Panc1 (cell line): Measurements from ENCODE around the gene DPYSL3. TPM values are rescaled to one million over a fixed set of nuclear protein-coding genes. Genes with fewer than 3 reads are reported as not detected.

Experiments used
- ATAC-seq: fragments of 200-7000 bp; cut with Tn5 transposase; 2 replicates; pipeline ENCODE4 v1.9.1; 2020; ENCODE audit warnings: mild to moderate bottlenecking, moderate library complexity
- BruUV-seq: library from RNA; stranded (reverse); fragments of 400-500 nt; replicated peaks from 2 replicates; lab custom pipeline; 2021; lab: Mats Ljungman, UMichigan
- CTCF ChIA-PET: fragments of 300-600 bp; sonication (Branson Sonifier 250); formaldehyde crosslinking; loops from one replicate; lab custom pipeline; 2022; ENCODE audit warnings: antibody characterized with exemption; lab: Charles Lee
- POLR2A ChIA-PET: fragments of 300-600 bp; sonication (Branson Sonifier 250); formaldehyde crosslinking; loops from one replicate; lab custom pipeline; 2022; ENCODE audit warnings: antibody characterized with exemption; lab: Charles Lee
- DNase-seq: peaks from one replicate; pipeline ENCODE4 v3.0.0-alpha.2; 2010; ENCODE audit warnings: low read depth, low spot score
- H3K27ac ChIP-seq: 2 replicates; pipeline ENCODE4 v1.5.1; 2011; ENCODE audit warnings: mild to moderate bottlenecking, low read length, inconsistent platforms
- H3K27me3 ChIP-seq: fragments of 200-500 bp; sonication (Bioruptor generic); 2 replicates; pipeline ENCODE4 v1.6.0; 2014; ENCODE audit warnings: low read length, inconsistent platforms; ENCODE audit not compliant: control insufficient read depth, insufficient read depth
- H3K36me3 ChIP-seq: fragments of 200-500 bp; sonication (Bioruptor generic); 2 replicates; pipeline ENCODE4 v1.5.1; 2014; ENCODE audit warnings: inconsistent platforms, mild to moderate bottlenecking, low read length, moderate library complexity; ENCODE audit not compliant: control insufficient read depth, insufficient read depth
- H3K4me1 ChIP-seq: 2 replicates; pipeline ENCODE4 v1.5.1; 2011; ENCODE audit warnings: inconsistent platforms, mild to moderate bottlenecking, low read length, moderate library complexity; ENCODE audit not compliant: control insufficient read depth, insufficient read depth
- H3K4me3 ChIP-seq, 2 experiments: 2 replicates each; pipeline ENCODE4 v1.5.1; 2011 to 2012; ENCODE audit warnings: low read depth in 2 of 2, low read length in 2 of 2, mild to moderate bottlenecking in 2 of 2, inconsistent platforms in 1 of 2, moderate library complexity in 1 of 2
- H3K9me3 ChIP-seq: fragments of 200-500 bp; sonication (Bioruptor generic); 2 replicates; pipeline ENCODE4 v1.5.1; 2014; ENCODE audit warnings: low read depth, mild to moderate bottlenecking, inconsistent platforms, low read length, moderate library complexity; ENCODE audit not compliant: control insufficient read depth, insufficient read depth
- POLR2AphosphoS5 ChIP-seq: IDR thresholded peaks from 2 replicates; pipeline ENCODE4 v1.6.1; 2012; ENCODE audit warnings: mild to moderate bottlenecking, low read depth, low read length, moderate library complexity
- SIN3A ChIP-seq: IDR thresholded peaks from 2 replicates; pipeline ENCODE4 v1.6.1; 2012; ENCODE audit warnings: low read depth, mild to moderate bottlenecking, low read length, moderate library complexity, borderline replicate concordance; ENCODE audit not compliant: insufficient read depth
- TCF7L2 ChIP-seq: IDR thresholded peaks from 2 replicates; pipeline ENCODE4 v1.6.1; 2011; ENCODE audit warnings: mild to moderate bottlenecking, low read depth, low read length, inconsistent platforms
- in situ Hi-C: cut with HindIII; loops from 2 replicates; pipeline ENCODE4 v1.10.0; 2016; ENCODE audit warnings: low sequenced_read_pairs, low pct_unique_long_range_greater_than_20kb
- intact Hi-C: fragments of 100-400 bp; cut with micrococcal nuclease; formaldehyde crosslinking; loops from one replicate; pipeline ENCODE4 v1.10.0; 2022; ENCODE audit not compliant: unreplicated experiment
- total RNA-seq: library from RNA; stranded (reverse); gene quantifications from one replicate; pipeline ENCODE4 v1.2.1, GENCODE V29; 2021; ENCODE audit not compliant: unreplicated experiment
- TF ChIP-seq, protein P1 (sequence below), 2 experiments: IDR thresholded peaks; 2 replicates each; pipeline ENCODE4 v1.6.1; 2011 to 2012; ENCODE audit warnings: low read depth in 2 of 2, control low read depth in 1 of 2, low read length in 1 of 2, mild to moderate bottlenecking in 1 of 2, moderate library complexity in 1 of 2; ENCODE audit not compliant: insufficient read depth in 1 of 2
- TF ChIP-seq, protein P2 (sequence below): fragments of 450-650 bp; IDR thresholded peaks from 2 replicates; pipeline ENCODE4 v1.5.1; 2017; ENCODE audit warnings: mild to moderate bottlenecking

DPYSL3 gene
- total RNA-seq, 1 experiment from 2014 or later: 1.1 TPM

DNA sequence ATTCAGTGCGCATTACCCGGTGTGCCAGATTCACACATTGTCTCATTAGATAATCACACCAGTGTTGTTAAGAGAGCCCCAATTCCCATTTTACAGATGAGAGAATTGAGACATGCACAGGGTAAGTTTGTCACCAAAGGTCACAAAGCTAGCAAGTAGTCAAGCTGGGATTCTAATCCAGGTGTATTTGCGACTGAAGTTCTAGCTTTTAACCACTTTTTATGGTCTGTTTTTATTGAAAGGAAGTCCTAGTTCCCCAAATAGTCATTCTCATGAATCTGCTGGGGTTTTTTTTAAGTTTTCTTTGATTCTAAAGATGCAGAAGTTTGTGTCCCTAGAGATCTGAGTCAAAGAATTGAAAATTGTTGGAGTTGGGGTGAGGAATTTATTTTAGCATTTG is 136.5 kb downstream of the DPYSL3 start:
- DNase-seq: no peak
- H3K4me3 ChIP-seq: no peak overlapping the region
- no peaks in the 10 kb centered on the region for H3K36me3 ChIP-seq
- no peaks in the 10 kb centered on the region for H3K27me3 ChIP-seq
- H3K4me1 ChIP-seq: no peaks in the 10 kb centered on the region
- in situ Hi-C loops (loop anchor here (25.0 kb wide), 1 partner anchor 836 kb away; no protein-coding TSS in a partner anchor), intact Hi-C loops (no loop called here)
- H3K9me3 ChIP-seq: no peaks in the 10 kb centered on the region
- ATAC-seq: no peak
- BruUV-seq: no TSS peak
- TF ChIP-seq POLR2AphosphoS5 (no peak), TCF7L2 (no peak)
- TF ChIP-seq, protein P1, sequence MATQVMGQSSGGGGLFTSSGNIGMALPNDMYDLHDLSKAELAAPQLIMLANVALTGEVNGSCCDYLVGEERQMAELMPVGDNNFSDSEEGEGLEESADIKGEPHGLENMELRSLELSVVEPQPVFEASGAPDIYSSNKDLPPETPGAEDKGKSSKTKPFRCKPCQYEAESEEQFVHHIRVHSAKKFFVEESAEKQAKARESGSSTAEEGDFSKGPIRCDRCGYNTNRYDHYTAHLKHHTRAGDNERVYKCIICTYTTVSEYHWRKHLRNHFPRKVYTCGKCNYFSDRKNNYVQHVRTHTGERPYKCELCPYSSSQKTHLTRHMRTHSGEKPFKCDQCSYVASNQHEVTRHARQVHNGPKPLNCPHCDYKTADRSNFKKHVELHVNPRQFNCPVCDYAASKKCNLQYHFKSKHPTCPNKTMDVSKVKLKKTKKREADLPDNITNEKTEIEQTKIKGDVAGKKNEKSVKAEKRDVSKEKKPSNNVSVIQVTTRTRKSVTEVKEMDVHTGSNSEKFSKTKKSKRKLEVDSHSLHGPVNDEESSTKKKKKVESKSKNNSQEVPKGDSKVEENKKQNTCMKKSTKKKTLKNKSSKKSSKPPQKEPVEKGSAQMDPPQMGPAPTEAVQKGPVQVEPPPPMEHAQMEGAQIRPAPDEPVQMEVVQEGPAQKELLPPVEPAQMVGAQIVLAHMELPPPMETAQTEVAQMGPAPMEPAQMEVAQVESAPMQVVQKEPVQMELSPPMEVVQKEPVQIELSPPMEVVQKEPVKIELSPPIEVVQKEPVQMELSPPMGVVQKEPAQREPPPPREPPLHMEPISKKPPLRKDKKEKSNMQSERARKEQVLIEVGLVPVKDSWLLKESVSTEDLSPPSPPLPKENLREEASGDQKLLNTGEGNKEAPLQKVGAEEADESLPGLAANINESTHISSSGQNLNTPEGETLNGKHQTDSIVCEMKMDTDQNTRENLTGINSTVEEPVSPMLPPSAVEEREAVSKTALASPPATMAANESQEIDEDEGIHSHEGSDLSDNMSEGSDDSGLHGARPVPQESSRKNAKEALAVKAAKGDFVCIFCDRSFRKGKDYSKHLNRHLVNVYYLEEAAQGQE (IDR thresholded peaks at IDR 0.05; ENCODE audit: insufficient read depth in 1 of 2, low read depth in 2 of 2, low read length in 1 of 2): no peak
- TF ChIP-seq, protein P2, sequence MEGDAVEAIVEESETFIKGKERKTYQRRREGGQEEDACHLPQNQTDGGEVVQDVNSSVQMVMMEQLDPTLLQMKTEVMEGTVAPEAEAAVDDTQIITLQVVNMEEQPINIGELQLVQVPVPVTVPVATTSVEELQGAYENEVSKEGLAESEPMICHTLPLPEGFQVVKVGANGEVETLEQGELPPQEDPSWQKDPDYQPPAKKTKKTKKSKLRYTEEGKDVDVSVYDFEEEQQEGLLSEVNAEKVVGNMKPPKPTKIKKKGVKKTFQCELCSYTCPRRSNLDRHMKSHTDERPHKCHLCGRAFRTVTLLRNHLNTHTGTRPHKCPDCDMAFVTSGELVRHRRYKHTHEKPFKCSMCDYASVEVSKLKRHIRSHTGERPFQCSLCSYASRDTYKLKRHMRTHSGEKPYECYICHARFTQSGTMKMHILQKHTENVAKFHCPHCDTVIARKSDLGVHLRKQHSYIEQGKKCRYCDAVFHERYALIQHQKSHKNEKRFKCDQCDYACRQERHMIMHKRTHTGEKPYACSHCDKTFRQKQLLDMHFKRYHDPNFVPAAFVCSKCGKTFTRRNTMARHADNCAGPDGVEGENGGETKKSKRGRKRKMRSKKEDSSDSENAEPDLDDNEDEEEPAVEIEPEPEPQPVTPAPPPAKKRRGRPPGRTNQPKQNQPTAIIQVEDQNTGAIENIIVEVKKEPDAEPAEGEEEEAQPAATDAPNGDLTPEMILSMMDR: no peak
- no peak overlapping the region for H3K27ac ChIP-seq
- ChIA-PET CTCF (no interaction called here), POLR2A (no interaction called here)

- Histone ChIP-seq H3K27ac (no peak overlapping the region), H3K27me3 (no peaks in the 10 kb centered on the region), H3K4me3 (no peak overlapping the region), H3K36me3 (no peaks in the 10 kb centered on the region), H3K4me1 (no peaks in the 10 kb centered on the region), H3K9me3 (no peaks in the 10 kb centered on the region)
- intact Hi-C loops: no loop called here
- TF ChIP-seq, protein P2: no peak
- no peak for TF ChIP-seq TCF7L2
- POLR2A ChIA-PET: no interaction called here
- DNase-seq (no peak), ATAC-seq (no peak)
- no TSS peak for BruUV-seq
- CTCF ChIA-PET: no interaction called here
- in situ Hi-C loops: loop anchor here (25.0 kb wide), 1 partner anchor 835 kb away; no protein-coding TSS in a partner anchor
Observed at GRCh38 chr5:147372191-147372590, 137.7 kb downstream of the DPYSL3 start.

- Histone ChIP-seq H3K27ac (no peak overlapping the region), H3K36me3 (no peaks in the 10 kb centered on the region), H3K4me3 (no peak overlapping the region), H3K9me3 (no peaks in the 10 kb centered on the region), H3K27me3 (no peaks in the 10 kb centered on the region), H3K4me1 (no peaks in the 10 kb centered on the region)
- ChIA-PET POLR2A (no interaction called here), CTCF (no interaction called here)
- ATAC-seq (no peak), DNase-seq (no peak)
- intact Hi-C loops: no loop called here
- TF ChIP-seq, protein P2: no peak
- TF ChIP-seq SIN3A (no peak), TCF7L2 (no peak), POLR2AphosphoS5 (no peak)
- TF ChIP-seq, protein P1 (IDR thresholded peaks at IDR 0.05; ENCODE audit: insufficient read depth in 1 of 2, low read depth in 2 of 2, low read length in 1 of 2): no peak
- in situ Hi-C loops: loop anchor here (25.0 kb wide), 1 partner anchor 834 kb away; no protein-coding TSS in a partner anchor
- no TSS peak for BruUV-seq
Observed at GRCh38 chr5:147371290-147371689, 138.6 kb downstream of the DPYSL3 start.
